GM12892 (cell line): ENCODE results near the gene ARMH4.

Experiments used
- POLR2A ChIP-seq: IDR thresholded peaks from 2 replicates; pipeline ENCODE4 v1.6.1; 2011; ENCODE audit warnings: low read depth, low read length, control low read depth
- POLR2AphosphoS5 ChIP-seq: IDR thresholded peaks from 2 replicates; pipeline ENCODE4 v1.6.1; 2011; ENCODE audit warnings: low read depth, low read length, control low read depth
- TAF1 ChIP-seq: IDR thresholded peaks from 2 replicates; pipeline ENCODE4 v1.6.1; 2011; ENCODE audit warnings: low read depth, mild to moderate bottlenecking, control low read depth, low read length, borderline replicate concordance

DNA sequence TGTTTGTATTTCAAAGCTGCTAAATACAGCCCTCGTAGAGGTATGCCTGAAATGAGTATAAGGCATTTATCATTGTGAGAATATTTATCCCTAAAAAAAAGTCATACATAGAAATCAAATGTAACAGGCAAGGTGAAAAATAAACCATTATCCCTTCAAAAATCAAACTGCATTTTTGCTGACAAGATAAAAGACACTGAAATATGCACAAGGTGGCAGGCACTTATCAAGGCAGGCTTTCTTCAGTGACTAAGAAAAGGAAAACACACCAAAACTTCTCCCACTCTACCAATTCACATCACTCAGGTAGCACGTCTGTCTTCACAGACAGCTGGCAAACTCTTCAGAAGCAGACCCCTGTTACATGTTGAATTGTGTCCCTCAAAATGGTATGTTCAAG is 23.6 kb downstream of the ARMH4 start:
- TF ChIP-seq POLR2A (no peak), TAF1 (no peak), POLR2AphosphoS5 (no peak)
